GM12878 (cell line): ENCODE measurements around the gene SPINK9.

Experiments
- BCL3 ChIP-seq: IDR thresholded peaks from 2 replicates; pipeline ENCODE4 v1.6.1; 2011; ENCODE audit warnings: borderline replicate concordance, low read depth, mild to moderate bottlenecking, moderate library complexity, low read length; ENCODE audit not compliant: insufficient read depth, poor library complexity, severe bottlenecking
- CHD1 ChIP-seq: IDR thresholded peaks from 2 replicates; pipeline ENCODE4 v1.6.1; 2012; ENCODE audit warnings: low read depth, low read length, improper control_type of control experiment
- CTCF ChIP-seq, 3 experiments: IDR thresholded peaks in 2 of 3; conservative IDR thresholded peaks in 1 of 3; 2 replicates each; pipeline ENCODE4 v1.5.1; 2011; ENCODE audit warnings: low read depth in 3 of 3, low read length in 3 of 3, mild to moderate bottlenecking in 3 of 3, control low read depth in 2 of 3, moderate library complexity in 2 of 3, inconsistent platforms in 1 of 3, mixed read lengths in 1 of 3; ENCODE audit not compliant: control insufficient read depth in 2 of 3, insufficient read depth in 1 of 3; ENCODE audit errors: extremely low read depth in 1 of 3
- EP300 ChIP-seq, 2 experiments: fragments of 150-350 bp in 1 of 2; IDR thresholded peaks; 2 replicates each; pipeline ENCODE4 v1.6.1; 2011 to 2012; ENCODE audit warnings: low read depth in 2 of 2, low read length in 2 of 2, borderline replicate concordance in 1 of 2, improper control_type of control experiment in 1 of 2, inconsistent platforms in 1 of 2; ENCODE audit not compliant: control insufficient read depth in 1 of 2
- EZH2 ChIP-seq: IDR thresholded peaks from 2 replicates; pipeline ENCODE4 v1.6.1; 2012; ENCODE audit warnings: low read depth, mild to moderate bottlenecking, control low read depth, inconsistent platforms, low read length, borderline replicate concordance; ENCODE audit not compliant: control insufficient read depth
- HCFC1 ChIP-seq: fragments of 150-350 bp; IDR thresholded peaks from 2 replicates; pipeline ENCODE4 v1.6.1; 2014; ENCODE audit warnings: low read length
- HDAC2 ChIP-seq: fragments of 200-600 bp; sonication (generic); IDR thresholded peaks from 2 replicates; pipeline ENCODE4 v1.6.1; 2017
- MAX ChIP-seq: IDR thresholded peaks from 2 replicates; pipeline ENCODE4 v1.6.1; 2012; ENCODE audit warnings: low read depth, low read length, improper control_type of control experiment
- SMAD5 ChIP-seq: IDR thresholded peaks from 2 replicates; pipeline ENCODE4 v1.6.1; 2016; ENCODE audit warnings: antibody characterized with exemption, low read depth
- SRF ChIP-seq, 2 experiments: IDR thresholded peaks; 2 replicates each; pipeline ENCODE4 v1.6.1; 2011; ENCODE audit warnings: low read depth in 2 of 2, low read length in 2 of 2, mild to moderate bottlenecking in 1 of 2, moderate library complexity in 1 of 2
- TCF7 ChIP-seq: IDR thresholded peaks from 2 replicates; pipeline ENCODE4 v1.6.1; 2014; ENCODE audit warnings: antibody characterized with exemption, borderline replicate concordance
- YY1 ChIP-seq: IDR thresholded peaks from 2 replicates; pipeline ENCODE4 v1.6.1; 2011; ENCODE audit warnings: low read depth, mild to moderate bottlenecking, low read length
- ZNF274 ChIP-seq: IDR thresholded peaks from one replicate; pipeline ENCODE4 v1.8.0; 2011; ENCODE audit not compliant: insufficient read length, insufficient read depth

GRCh38 chr5:148386041-148386440, 50.7 kb downstream of the SPINK9 start:
- TF ChIP-seq SRF (IDR thresholded peaks at IDR 0.05; ENCODE audit: low read depth in 2 of 2, low read length in 2 of 2) = no peak
- no peak for TF ChIP-seq TCF7
- TF ChIP-seq HCFC1 = no peak
- no peak for TF ChIP-seq CHD1
- no peak for TF ChIP-seq MAX
- no peak for TF ChIP-seq ZNF274
- TF ChIP-seq EP300 (IDR thresholded peaks at IDR 0.05; ENCODE audit: borderline replicate concordance in 1 of 2, control insufficient read depth in 1 of 2, low read depth in 2 of 2, low read length in 2 of 2) = no peak
- TF ChIP-seq EZH2 = no peak
- no peak for TF ChIP-seq YY1
- TF ChIP-seq CTCF (IDR thresholded peaks at IDR 0.05 in 2 of 3, conservative IDR thresholded peaks at IDR 0.05 in 1 of 3; ENCODE audit: control insufficient read depth in 2 of 3, extremely low read depth in 1 of 3, insufficient read depth in 1 of 3, low read depth in 3 of 3, low read length in 3 of 3) = no peak
- no peak for TF ChIP-seq BCL3
- no peak for TF ChIP-seq HDAC2
- TF ChIP-seq SMAD5 = no peak
